ENCODE measurements around the gene BHLHE41. TPM values are rescaled to one million over a fixed set of nuclear protein-coding genes. Genes with fewer than 3 reads are reported as not detected.

The BHLHE41 gene
- total and polyA plus RNA-seq, 12 donors: 0.33 to 62.9 (median 18.8) TPM

DNA sequence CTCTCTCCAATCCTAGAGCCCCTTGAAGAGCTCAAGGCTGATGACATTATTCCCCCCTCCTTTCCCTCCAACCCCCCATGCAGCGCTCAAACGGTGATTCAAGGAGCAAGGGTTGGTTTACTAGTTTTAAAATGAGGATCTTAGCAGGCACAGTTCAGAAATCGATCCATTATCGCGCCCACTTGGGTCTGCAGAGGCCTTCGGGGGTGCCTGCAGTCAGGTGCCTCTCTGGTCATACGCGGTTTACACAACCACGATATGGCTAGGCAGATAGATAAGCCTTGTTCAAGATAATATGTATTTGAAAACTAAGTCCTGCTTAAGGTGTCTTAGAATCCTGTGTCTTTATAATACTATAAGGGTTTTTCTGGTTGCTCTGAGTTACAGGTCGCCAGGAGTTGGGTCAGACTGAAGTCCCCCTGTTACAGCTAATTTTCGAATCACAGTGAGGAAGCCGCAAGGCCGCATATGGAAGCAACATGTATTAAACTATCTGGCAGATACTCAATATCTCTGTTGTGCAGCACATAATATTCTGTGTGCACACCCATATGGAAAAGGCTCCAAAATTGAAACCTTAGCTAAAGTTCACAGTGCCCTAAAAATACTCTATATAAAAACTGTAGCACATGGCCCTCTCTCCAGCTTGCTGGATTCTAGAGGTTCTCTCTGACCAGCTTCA lies 10.0 kb downstream of the BHLHE41 start:
- no peak for TF ChIP-seq POLR2A (IDR thresholded peaks at IDR 0.05)
- TF ChIP-seq, protein P1, sequence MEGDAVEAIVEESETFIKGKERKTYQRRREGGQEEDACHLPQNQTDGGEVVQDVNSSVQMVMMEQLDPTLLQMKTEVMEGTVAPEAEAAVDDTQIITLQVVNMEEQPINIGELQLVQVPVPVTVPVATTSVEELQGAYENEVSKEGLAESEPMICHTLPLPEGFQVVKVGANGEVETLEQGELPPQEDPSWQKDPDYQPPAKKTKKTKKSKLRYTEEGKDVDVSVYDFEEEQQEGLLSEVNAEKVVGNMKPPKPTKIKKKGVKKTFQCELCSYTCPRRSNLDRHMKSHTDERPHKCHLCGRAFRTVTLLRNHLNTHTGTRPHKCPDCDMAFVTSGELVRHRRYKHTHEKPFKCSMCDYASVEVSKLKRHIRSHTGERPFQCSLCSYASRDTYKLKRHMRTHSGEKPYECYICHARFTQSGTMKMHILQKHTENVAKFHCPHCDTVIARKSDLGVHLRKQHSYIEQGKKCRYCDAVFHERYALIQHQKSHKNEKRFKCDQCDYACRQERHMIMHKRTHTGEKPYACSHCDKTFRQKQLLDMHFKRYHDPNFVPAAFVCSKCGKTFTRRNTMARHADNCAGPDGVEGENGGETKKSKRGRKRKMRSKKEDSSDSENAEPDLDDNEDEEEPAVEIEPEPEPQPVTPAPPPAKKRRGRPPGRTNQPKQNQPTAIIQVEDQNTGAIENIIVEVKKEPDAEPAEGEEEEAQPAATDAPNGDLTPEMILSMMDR (IDR thresholded peaks at IDR 0.05): no peak
- 25 to 32% (median 29%) methylated on average over 13 of the region's 13 CpGs for WGBS, 4 donors
- DNase-seq: no peak
- Histone ChIP-seq H3K9me3 (replicated peaks in 1 of 3) (no peaks in the 10 kb centered on the region), H3K4me3 (peak overlapping the region in 1 of 4 donors; percentile 57), H3K27me3 (no peaks in the 10 kb centered on the region), H3K36me3 (replicated peaks in 1 of 2) (no peaks in the 10 kb centered on the region), H3K27ac (peak overlapping the region; percentile 84 to 95 (median 87)), H3K4me1 (replicated peaks in 1 of 2) (peaks cover 0 to 24% of the 10 kb centered on the region in 2 donors)
- intact Hi-C loops (cut with DNase I): no loop called here

DNA sequence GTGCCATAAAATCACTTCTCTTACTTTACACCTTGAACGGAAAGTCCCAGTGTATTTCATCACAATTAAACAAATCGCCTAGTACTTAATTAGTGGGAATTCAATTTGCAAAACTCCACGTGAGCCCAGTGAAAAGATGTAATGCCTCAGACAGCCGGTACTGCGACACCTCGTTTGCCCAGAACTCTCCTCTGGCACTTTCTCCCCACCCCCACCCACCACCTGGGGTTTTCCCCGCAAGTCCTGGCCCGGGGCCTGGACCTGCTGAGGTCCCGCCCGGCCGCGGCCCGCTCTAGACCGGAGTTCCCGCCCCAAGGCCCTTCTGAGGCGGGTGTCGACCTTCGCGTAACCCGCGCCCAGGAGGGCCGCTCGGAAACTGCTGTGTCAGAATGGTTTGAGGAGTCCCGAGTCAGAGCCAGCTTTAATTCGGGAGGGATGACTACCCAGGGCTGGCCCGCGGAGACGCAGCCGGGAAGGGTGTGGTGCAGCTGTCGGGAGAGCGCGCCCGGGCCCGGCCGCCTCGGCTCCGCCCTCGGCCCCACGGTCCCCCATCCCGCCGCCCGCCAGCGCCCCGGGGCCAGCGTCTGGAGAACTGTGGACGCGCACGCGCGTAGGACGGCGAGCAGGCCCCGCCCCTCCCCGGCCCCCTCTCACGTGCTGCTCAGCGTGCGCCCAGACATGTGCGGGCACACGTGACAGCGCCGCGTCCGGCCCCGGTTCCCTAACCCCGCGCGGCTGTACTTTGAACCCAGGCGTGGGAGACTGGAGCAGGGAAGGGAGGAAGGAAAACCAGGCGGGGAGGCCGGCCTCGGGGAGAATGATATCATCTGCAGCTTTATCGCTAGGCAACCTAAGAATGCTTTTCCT lies 10.8 kb downstream of the BHLHE41 start:
- no peaks in the 10 kb centered on the region for H3K27me3 ChIP-seq
- peaks cover 0 to 21% of the 10 kb centered on the region in 2 donors for H3K4me1 ChIP-seq (replicated peaks in 1 of 2)
- DNase-seq: peak; percentile 93 to 97 (median 95)
- peak; percentile 93 to 96 for TF ChIP-seq POLR2A (IDR thresholded peaks at IDR 0.05)
- TF ChIP-seq, protein P1 (IDR thresholded peaks at IDR 0.05): peak in 5 of 6 experiments; percentile 24 to 53 (median 41)
- peak overlapping the region; percentile 84 to 95 (median 87) for H3K27ac ChIP-seq
- peak overlapping the region in 2 of 4 donors; percentile 48 to 57 for H3K4me3 ChIP-seq
- no peaks in the 10 kb centered on the region for H3K9me3 ChIP-seq (replicated peaks in 1 of 3)
- 1 to 2% (median 1%) methylated on average over 15 to 72 of the region's 72 CpGs for WGBS, 4 donors
- intact Hi-C loops (cut with DNase I): no loop called here
- H3K36me3 ChIP-seq (replicated peaks in 1 of 2): no peaks in the 10 kb centered on the region

DNA sequence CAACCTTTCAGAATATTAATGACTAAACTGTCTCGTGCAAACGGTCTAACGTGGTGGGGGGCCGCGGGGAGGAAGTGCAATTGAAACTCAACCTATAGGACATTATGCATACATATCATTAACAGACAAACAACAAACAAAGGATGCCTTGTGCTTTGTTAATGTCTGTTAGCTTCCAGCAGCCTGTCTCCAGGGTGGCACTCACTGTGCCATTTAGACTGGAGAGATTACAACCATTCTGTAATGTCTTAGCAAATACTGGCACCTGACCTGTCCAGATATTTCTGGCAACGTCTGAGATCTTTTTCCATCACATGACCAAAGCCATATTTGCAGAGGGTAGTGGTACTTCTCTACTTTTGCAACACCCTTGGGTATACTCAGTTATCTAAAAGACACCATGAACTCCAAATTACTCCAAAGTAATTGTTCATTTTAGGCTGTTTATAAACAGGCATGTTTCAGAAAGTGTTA lies 11.6 kb downstream of the BHLHE41 start:
- peaks cover 0 to 18% of the 10 kb centered on the region in 2 donors for H3K4me1 ChIP-seq (replicated peaks in 1 of 2)
- 21 to 28% (median 26%) methylated on average over 6 of the region's 6 CpGs for WGBS, 4 donors

More for the DNA sequence above, 11.6 kb downstream of the BHLHE41 start:
- peak in 5 of 7 donors; percentile 28 to 55 (median 43) for DNase-seq
- peak overlapping the region in 3 of 5 donors; percentile 87 to 95 (median 95) for H3K27ac ChIP-seq
- TF ChIP-seq, protein P1 (IDR thresholded peaks at IDR 0.05): no peak
- no peaks in the 10 kb centered on the region for H3K36me3 ChIP-seq (replicated peaks in 1 of 2)
- no peaks in the 10 kb centered on the region for H3K27me3 ChIP-seq
- H3K4me3 ChIP-seq: peak overlapping the region in 1 of 4 donors; percentile 57
- no peaks in the 10 kb centered on the region for H3K9me3 ChIP-seq (replicated peaks in 1 of 3)
- intact Hi-C loops (cut with DNase I): no loop called here

All from adrenal gland (tissue), 12 donors.